IMR-90 (cell line): Measurements from ENCODE around the gene TEX38. TPM values are rescaled to one million over a fixed set of nuclear protein-coding genes. Genes with fewer than 3 reads are reported as not detected.

Source experiments
- ATAC-seq: fragments of 200-7000 bp; cut with Tn5 transposase; 2 replicates; pipeline ENCODE4 v1.9.1; 2020; ENCODE audit warnings: low read depth, mild to moderate bottlenecking, moderate library complexity
- BruUV-seq: library from RNA; stranded (reverse); fragments of 400-500 nt; replicated peaks from 2 replicates; lab custom pipeline; 2021; lab: Mats Ljungman, UMichigan
- CTCF ChIA-PET: fragments of 300-600 bp; formaldehyde crosslinking; extraction: SDS; loops from one replicate; lab custom pipeline; 2021; ENCODE audit warnings: antibody characterized with exemption; lab: Yijun Ruan, JAX
- POLR2A ChIA-PET: fragments of 300-600 bp; sonication (Branson Sonifier 250); formaldehyde crosslinking; loops from one replicate; lab custom pipeline; 2022; ENCODE audit warnings: antibody characterized with exemption; ENCODE audit not compliant: unreplicated experiment; lab: Charles Lee
- DNase-seq: peaks from one replicate; pipeline ENCODE4 v3.0.0; 2013
- H2AFZ ChIP-seq: replicated peaks from 2 replicates; pipeline ENCODE3; 2013; ENCODE audit warnings: low read length, mild to moderate bottlenecking; ENCODE audit not compliant: poor library complexity
- H2AK5ac ChIP-seq: 2 replicates; pipeline ENCODE4 v1.6.1; 2013; ENCODE audit warnings: low read depth, low read length, inconsistent platforms
- H2AK9ac ChIP-seq: replicated peaks from 2 replicates; pipeline ENCODE3; 2013; ENCODE audit warnings: mild to moderate bottlenecking, low read depth, low read length, moderate library complexity; ENCODE audit not compliant: poor library complexity
- H2BK120ac ChIP-seq: 2 replicates; pipeline ENCODE4 v1.6.1; 2013; ENCODE audit warnings: low read depth, low read length, inconsistent platforms
- H2BK15ac ChIP-seq: 3 replicates; pipeline ENCODE4 v1.6.1; 2013; ENCODE audit warnings: low read depth, low read length, inconsistent platforms
- H2BK20ac ChIP-seq: 2 replicates; pipeline ENCODE4 v1.6.1; 2013; ENCODE audit warnings: low read depth, mild to moderate bottlenecking, inconsistent platforms, low read length, moderate library complexity
- H2BK5ac ChIP-seq: 2 replicates; pipeline ENCODE4 v1.6.1; 2013; ENCODE audit warnings: mild to moderate bottlenecking, low read depth, low read length, inconsistent platforms; ENCODE audit not compliant: poor library complexity, severe bottlenecking
- H3K14ac ChIP-seq: replicated peaks from 2 replicates; pipeline ENCODE4 v1.6.1; 2013; ENCODE audit warnings: low read depth, low read length, inconsistent platforms
- H3K18ac ChIP-seq: 2 replicates; pipeline ENCODE4 v1.6.1; 2013; ENCODE audit warnings: low read depth, low read length, control low read depth
- H3K23ac ChIP-seq: 2 replicates; pipeline ENCODE4 v1.6.1; 2013; ENCODE audit warnings: low read depth, low read length, inconsistent platforms
- H3K27ac ChIP-seq: 2 replicates; pipeline ENCODE4 v1.5.1; 2013; ENCODE audit warnings: mild to moderate bottlenecking, control low read depth, low read length; ENCODE audit not compliant: insufficient read depth
- H3K27me3 ChIP-seq: 2 replicates; pipeline ENCODE4 v1.6.1; 2013; ENCODE audit warnings: low read length; ENCODE audit not compliant: control insufficient read depth, insufficient read depth
- H3K36me3 ChIP-seq: 2 replicates; pipeline ENCODE4 v1.6.1; 2013; ENCODE audit warnings: low read length, mixed read lengths; ENCODE audit not compliant: control insufficient read depth, insufficient read depth
- H3K4ac ChIP-seq: 2 replicates; pipeline ENCODE4 v1.6.1; 2013; ENCODE audit warnings: low read depth, low read length, inconsistent platforms
- H3K4me1 ChIP-seq: 2 replicates; pipeline ENCODE4 v1.6.1; 2013; ENCODE audit warnings: low read length, mixed read lengths; ENCODE audit not compliant: control insufficient read depth, insufficient read depth
- H3K4me2 ChIP-seq: 2 replicates; pipeline ENCODE4 v1.6.1; 2013; ENCODE audit warnings: low read depth, mild to moderate bottlenecking, control low read depth, low read length, moderate library complexity
- H3K4me3 ChIP-seq: 2 replicates; pipeline ENCODE4 v1.5.1; 2013; ENCODE audit warnings: low read depth, mild to moderate bottlenecking, control low read depth, low read length, moderate library complexity; ENCODE audit not compliant: insufficient read depth
- H3K56ac ChIP-seq: 2 replicates; pipeline ENCODE4 v1.6.1; 2013; ENCODE audit warnings: low read length, inconsistent platforms; ENCODE audit not compliant: insufficient read depth; ENCODE audit errors: extremely low read depth
- H3K79me1 ChIP-seq, 2 experiments: 2 replicates each; pipeline ENCODE4 v1.6.1; 2013; ENCODE audit warnings: low read length in 2 of 2, inconsistent platforms in 1 of 2, low read depth in 1 of 2
- H3K9ac ChIP-seq: 2 replicates; pipeline ENCODE4 v1.6.1; 2013; ENCODE audit warnings: low read depth, low read length, control low read depth
- H3K9me1 ChIP-seq: 2 replicates; pipeline ENCODE4 v1.6.1; 2013; ENCODE audit warnings: low read length, inconsistent platforms; ENCODE audit not compliant: insufficient read depth
- H3K9me3 ChIP-seq: 2 replicates; pipeline ENCODE4 v1.6.1; 2013; ENCODE audit warnings: low read length; ENCODE audit not compliant: control insufficient read depth, insufficient read depth
- H4K20me1 ChIP-seq: 2 replicates; pipeline ENCODE4 v1.6.1; 2013; ENCODE audit warnings: low read length, inconsistent platforms; ENCODE audit not compliant: insufficient read depth
- H4K5ac ChIP-seq: 2 replicates; pipeline ENCODE4 v1.6.1; 2013; ENCODE audit warnings: mild to moderate bottlenecking, low read depth, low read length, control low read depth
- H4K8ac ChIP-seq, 2 experiments: 2 replicates each; pipeline ENCODE4 v1.6.1; 2013; ENCODE audit warnings: low read depth in 2 of 2, low read length in 2 of 2, control low read depth in 1 of 2, inconsistent platforms in 1 of 2
- H4K91ac ChIP-seq: 2 replicates; pipeline ENCODE4 v1.6.1; 2013; ENCODE audit warnings: low read depth, low read length, inconsistent platforms; ENCODE audit not compliant: insufficient read depth
- MAZ ChIP-seq: IDR thresholded peaks from 2 replicates; pipeline ENCODE4 v1.6.1; 2012; ENCODE audit warnings: low read depth, mild to moderate bottlenecking, low read length, improper control_type of control experiment, moderate library complexity, borderline replicate concordance
- RCOR1 ChIP-seq: IDR thresholded peaks from 2 replicates; pipeline ENCODE4 v1.6.1; 2012; ENCODE audit warnings: mild to moderate bottlenecking, low read length, improper control_type of control experiment; ENCODE audit not compliant: insufficient replicate concordance
- SMC3 ChIP-seq: fragments of 150-350 bp; IDR thresholded peaks from 2 replicates; pipeline ENCODE4 v1.6.1; 2016; ENCODE audit warnings: low read depth, mild to moderate bottlenecking, antibody characterized with exemption, low read length, moderate library complexity
- WGBS, 2 experiments: methylation state at CpG; one replicate each; pipeline versions ENCODE4 v1.1.5 to v1.1.7; 2013; ENCODE audit warnings: missing lambda C conversion rate in 2 of 2; ENCODE audit not compliant: insufficient read length in 1 of 2; ENCODE audit errors: extremely low coverage in 2 of 2; 5-methylcytosine and 5-hydroxymethylcytosine counted together
- dilution Hi-C: fragments of 300-500 bp; cut with HindIII; formaldehyde crosslinking; loops from one replicate; pipeline ENCODE4 v1.14.3; 2018; ENCODE audit warnings: low sequenced_read_pairs; ENCODE audit not compliant: unreplicated experiment
- in situ Hi-C: fragments of 300-500 bp; cut with MboI; formaldehyde crosslinking; loops from 3 replicates; pipeline ENCODE4 v1.14.3; 2019; ENCODE audit warnings: low sequenced_read_pairs, inconsistent platforms, mixed read lengths
- intact Hi-C: fragments of 100-400 bp; cut with micrococcal nuclease; formaldehyde crosslinking; loops from 2 replicates; pipeline ENCODE4 v1.10.0; 2022
- polyA plus RNA-seq, 3 experiments: library from polyadenylated mRNA; depleted of rRNA; stranded (reverse); fragments of >200 nt; gene quantifications; 2 replicates each; pipeline ENCODE4 v1.2.3, GENCODE V29; 2012; ENCODE audit warnings: low replicate concordance in 1 of 3
- total RNA-seq: library from RNA; depleted of rRNA; stranded (reverse); fragments of >200 nt; gene quantifications from 2 replicates; pipeline ENCODE4 v1.2.3, GENCODE V29; 2012
- TF ChIP-seq, protein P1 (sequence below): fragments of 150-350 bp; IDR thresholded peaks from 2 replicates; pipeline ENCODE4 v1.6.1; 2017; ENCODE audit warnings: mild to moderate bottlenecking, antibody characterized with exemption, low read length, low read depth
- TF ChIP-seq, protein P2 (sequence below): fragments of 150-350 bp; IDR thresholded peaks from 2 replicates; pipeline ENCODE4 v1.6.1; 2016; ENCODE audit warnings: low read depth, mild to moderate bottlenecking, low read length, moderate library complexity, borderline replicate concordance
- TF ChIP-seq, protein P3 (sequence below): conservative IDR thresholded peaks from 2 replicates; pipeline ENCODE4 v1.5.1; 2012; ENCODE audit warnings: mild to moderate bottlenecking, low read depth, low read length, improper control_type of control experiment

The TEX38 gene
- total and polyA plus RNA-seq, 2 of the 4 experiments (the other 2 are of a cell fraction), result not detected

DNA sequence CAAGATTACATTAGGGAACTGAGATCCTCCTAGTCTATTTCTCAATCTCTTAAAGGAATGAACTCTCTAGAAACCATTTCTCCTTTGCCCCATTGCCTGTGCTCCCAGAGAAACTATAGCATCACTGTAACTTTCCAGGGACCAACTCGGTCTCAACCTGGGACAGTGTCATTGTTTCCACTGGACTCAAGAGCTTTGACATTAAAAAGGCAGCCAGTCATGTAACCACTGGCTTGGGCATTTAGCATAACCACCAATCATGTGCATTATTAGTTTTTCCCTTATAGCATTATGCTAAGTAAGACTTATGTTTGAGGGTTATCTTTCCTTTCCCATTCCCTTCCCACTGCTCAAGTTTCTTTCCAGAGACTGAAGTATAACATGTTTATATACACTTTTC is 18.2 kb downstream of the TEX38 start:
- no peak overlapping the region for H3K4me2 ChIP-seq
- no peak overlapping the region for H4K8ac ChIP-seq
- 0 out of 2 replicates have a peak, but pooled peaks cover 4% of the 10 kb centered on the region for H3K4me1 ChIP-seq
- no peak overlapping the region for H3K56ac ChIP-seq
- H3K79me1 ChIP-seq, result peaks cover 10 to 19% of the 10 kb centered on the region in 2 experiments; a peak in 3 of 4 replicates
- H4K5ac ChIP-seq, result no peak overlapping the region
- H2BK15ac ChIP-seq, result no peak overlapping the region
- in situ Hi-C loops, result no loop called here
- H3K9ac ChIP-seq, result no peak overlapping the region
- TF ChIP-seq, protein P1, sequence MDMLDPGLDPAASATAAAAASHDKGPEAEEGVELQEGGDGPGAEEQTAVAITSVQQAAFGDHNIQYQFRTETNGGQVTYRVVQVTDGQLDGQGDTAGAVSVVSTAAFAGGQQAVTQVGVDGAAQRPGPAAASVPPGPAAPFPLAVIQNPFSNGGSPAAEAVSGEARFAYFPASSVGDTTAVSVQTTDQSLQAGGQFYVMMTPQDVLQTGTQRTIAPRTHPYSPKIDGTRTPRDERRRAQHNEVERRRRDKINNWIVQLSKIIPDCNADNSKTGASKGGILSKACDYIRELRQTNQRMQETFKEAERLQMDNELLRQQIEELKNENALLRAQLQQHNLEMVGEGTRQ, result no peak
- no peak for TF ChIP-seq MAZ
- TF ChIP-seq, protein P2, sequence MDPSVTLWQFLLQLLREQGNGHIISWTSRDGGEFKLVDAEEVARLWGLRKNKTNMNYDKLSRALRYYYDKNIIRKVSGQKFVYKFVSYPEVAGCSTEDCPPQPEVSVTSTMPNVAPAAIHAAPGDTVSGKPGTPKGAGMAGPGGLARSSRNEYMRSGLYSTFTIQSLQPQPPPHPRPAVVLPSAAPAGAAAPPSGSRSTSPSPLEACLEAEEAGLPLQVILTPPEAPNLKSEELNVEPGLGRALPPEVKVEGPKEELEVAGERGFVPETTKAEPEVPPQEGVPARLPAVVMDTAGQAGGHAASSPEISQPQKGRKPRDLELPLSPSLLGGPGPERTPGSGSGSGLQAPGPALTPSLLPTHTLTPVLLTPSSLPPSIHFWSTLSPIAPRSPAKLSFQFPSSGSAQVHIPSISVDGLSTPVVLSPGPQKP, result no peak
- TF ChIP-seq SMC3, result no peak
- TF ChIP-seq, protein P3, sequence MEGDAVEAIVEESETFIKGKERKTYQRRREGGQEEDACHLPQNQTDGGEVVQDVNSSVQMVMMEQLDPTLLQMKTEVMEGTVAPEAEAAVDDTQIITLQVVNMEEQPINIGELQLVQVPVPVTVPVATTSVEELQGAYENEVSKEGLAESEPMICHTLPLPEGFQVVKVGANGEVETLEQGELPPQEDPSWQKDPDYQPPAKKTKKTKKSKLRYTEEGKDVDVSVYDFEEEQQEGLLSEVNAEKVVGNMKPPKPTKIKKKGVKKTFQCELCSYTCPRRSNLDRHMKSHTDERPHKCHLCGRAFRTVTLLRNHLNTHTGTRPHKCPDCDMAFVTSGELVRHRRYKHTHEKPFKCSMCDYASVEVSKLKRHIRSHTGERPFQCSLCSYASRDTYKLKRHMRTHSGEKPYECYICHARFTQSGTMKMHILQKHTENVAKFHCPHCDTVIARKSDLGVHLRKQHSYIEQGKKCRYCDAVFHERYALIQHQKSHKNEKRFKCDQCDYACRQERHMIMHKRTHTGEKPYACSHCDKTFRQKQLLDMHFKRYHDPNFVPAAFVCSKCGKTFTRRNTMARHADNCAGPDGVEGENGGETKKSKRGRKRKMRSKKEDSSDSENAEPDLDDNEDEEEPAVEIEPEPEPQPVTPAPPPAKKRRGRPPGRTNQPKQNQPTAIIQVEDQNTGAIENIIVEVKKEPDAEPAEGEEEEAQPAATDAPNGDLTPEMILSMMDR, result no peak
- no peak for TF ChIP-seq RCOR1
- H2BK120ac ChIP-seq, result no peak overlapping the region
- H2AK9ac ChIP-seq, result no peak overlapping the region
- H3K14ac ChIP-seq, result no peak overlapping the region
- H2BK20ac ChIP-seq, result no peak overlapping the region
- dilution Hi-C loops, result no loop called here
- ChIA-PET CTCF (no interaction called here), POLR2A (no interaction called here)
- no peak for DNase-seq
- H3K9me1 ChIP-seq, result peaks cover 4% of the 10 kb centered on the region; the same call in 1 of the 2 replicates
- no peak overlapping the region for H3K27ac ChIP-seq
- no peak overlapping the region for H3K18ac ChIP-seq
- H4K91ac ChIP-seq, result no peak overlapping the region
- WGBS, 2 experiments, result 100% methylated on average over 1 of the region's 1 CpG; no CpG with 5 or more reads in 1 of the 2 experiments
- ATAC-seq, result no peak
- no TSS peak for BruUV-seq
- H3K9me3 ChIP-seq, result no peaks in the 10 kb centered on the region
- no peak overlapping the region for H2AFZ ChIP-seq
- intact Hi-C loops, result no loop called here
- H3K4me3 ChIP-seq, result no peak overlapping the region
- no peak overlapping the region for H3K23ac ChIP-seq
- H3K4ac ChIP-seq, result no peak overlapping the region
- H3K36me3 ChIP-seq, result peaks cover 33% of the 10 kb centered on the region
- H2BK5ac ChIP-seq, result no peak overlapping the region
- H2AK5ac ChIP-seq, result no peak overlapping the region
- no peaks in the 10 kb centered on the region for H3K27me3 ChIP-seq
- H4K20me1 ChIP-seq, result no peaks in the 10 kb centered on the region
